ENCODE measurements around the gene SPEM2. TPM values are rescaled to one million over a fixed set of nuclear protein-coding genes. Genes with fewer than 3 reads are reported as not detected.

The SPEM2 gene
- total and polyA plus RNA-seq, 4 donors: not detected

GRCh38 chr17:7429722-7430121 is 4.3 kb downstream of the SPEM2 start:
- no peaks in the 10 kb centered on the region for H3K27me3 ChIP-seq (ENCODE audit: control insufficient read depth in 4 of 4, insufficient read depth in 4 of 4, low read length in 3 of 4)
- WGBS: 91% methylated on average over 10 of the region's 10 CpGs
- DNase-seq (ENCODE audit: low spot score): no peak
- H3K9me3 ChIP-seq (ENCODE audit: control insufficient read depth in 4 of 4, low read length in 3 of 4): no peaks in the 10 kb centered on the region
- no peak for TF ChIP-seq REST (IDR thresholded peaks at IDR 0.05)
- TF ChIP-seq TAF1 (conservative IDR thresholded peaks at IDR 0.05): no peak
- TF ChIP-seq HNF4G (IDR thresholded peaks at IDR 0.05): no peak
- no peak for TF ChIP-seq CTCF (IDR thresholded peaks at IDR 0.05; ENCODE audit: low read depth, low read length, missing input control)
- no peak for TF ChIP-seq JUND (IDR thresholded peaks at IDR 0.05)
- TF ChIP-seq FOXA2 (IDR thresholded peaks at IDR 0.05): no peak
- TF ChIP-seq HNF4A (conservative IDR thresholded peaks at IDR 0.05): no peak
- TF ChIP-seq ZBTB33 (IDR thresholded peaks at IDR 0.05): no peak
- H3K4me1 ChIP-seq (ENCODE audit: control insufficient read depth in 4 of 4, insufficient read depth in 4 of 4, low read length in 3 of 4): no peaks in the 10 kb centered on the region
- no peak overlapping the region for H3K9ac ChIP-seq (ENCODE audit: low read depth in 1 of 2, low read length in 2 of 2)
- H3K27ac ChIP-seq (ENCODE audit: low read depth in 1 of 2, low read length in 2 of 2): no peak overlapping the region
- no peaks in the 10 kb centered on the region for H3K36me3 ChIP-seq (ENCODE audit: control insufficient read depth in 4 of 4, insufficient read depth in 3 of 4, low read depth in 1 of 4, low read length in 3 of 4)
- no peak overlapping the region for H3K4me3 ChIP-seq (ENCODE audit: low read depth in 1 of 3, low read length in 3 of 3)

GRCh38 chr17:7431231-7431630 is 5.8 kb downstream of the SPEM2 start:
- DNase-seq (ENCODE audit: low spot score): no peak
- Histone ChIP-seq H3K9ac (ENCODE audit: low read depth in 1 of 2, low read length in 2 of 2) (no peak overlapping the region), H3K4me3 (ENCODE audit: low read depth in 1 of 3, low read length in 3 of 3) (no peak overlapping the region), H3K9me3 (ENCODE audit: control insufficient read depth in 4 of 4, low read length in 3 of 4) (no peaks in the 10 kb centered on the region), H3K4me1 (ENCODE audit: control insufficient read depth in 4 of 4, insufficient read depth in 4 of 4, low read length in 3 of 4) (peaks cover 5 to 14% (median 13%) of the 10 kb centered on the region in 4 donors), H3K27me3 (ENCODE audit: control insufficient read depth in 4 of 4, insufficient read depth in 4 of 4, low read length in 3 of 4) (no peaks in the 10 kb centered on the region), H3K27ac (ENCODE audit: low read depth in 1 of 2, low read length in 2 of 2) (no peak overlapping the region), H3K36me3 (ENCODE audit: control insufficient read depth in 4 of 4, insufficient read depth in 3 of 4, low read depth in 1 of 4, low read length in 3 of 4) (no peaks in the 10 kb centered on the region)
- 92% methylated on average over 1 of the region's 1 CpG for WGBS
- TF ChIP-seq CTCF (IDR thresholded peaks at IDR 0.05; ENCODE audit: low read depth, low read length, missing input control) (no peak), EGR1 (IDR thresholded peaks at IDR 0.05; ENCODE audit: low read depth in 2 of 2) (no peak), SP1 (IDR thresholded peaks at IDR 0.05) (no peak), JUND (IDR thresholded peaks at IDR 0.05) (no peak), RAD21 (IDR thresholded peaks at IDR 0.05) (no peak), HNF4G (IDR thresholded peaks at IDR 0.05) (no peak), HNF4A (conservative IDR thresholded peaks at IDR 0.05) (no peak)
